CD4-positive, alpha-beta T cell (primary cell): ENCODE results near the gene DCHS1. TPM values are rescaled to one million over a fixed set of nuclear protein-coding genes. Genes with fewer than 3 reads are reported as not detected.

ENCODE experiments used
- ATAC-seq: fragments of 200-7000 bp; cut with Tn5 transposase; one replicate; pipeline ENCODE4 v1.10.0; 2022; ENCODE audit warnings: mild to moderate bottlenecking; ENCODE audit not compliant: poor library complexity
- CTCF ChIA-PET: fragments of 350-600 bp; sonication (Branson Sonifier 250); formaldehyde crosslinking; loops from one replicate; lab custom pipeline; 2021; ENCODE audit warnings: antibody characterized with exemption, inconsistent platforms; lab: Charles Lee
- POLR2A ChIA-PET: fragments of 350-600 bp; sonication (Branson Sonifier 250); formaldehyde crosslinking; loops from one replicate; lab custom pipeline; 2021; ENCODE audit warnings: antibody characterized with exemption, inconsistent platforms; lab: Charles Lee
- DNase-seq, 14 experiments: peaks; one replicate each; pipeline ENCODE4 v3.0.0-alpha.2; 2013 to 2020; ENCODE audit warnings: mixed read lengths in 2 of 14
- H3K27ac ChIP-seq, 2 donors: one replicate each; pipeline versions ENCODE4 v1.5.1 to v1.7.0; 2013; ENCODE audit warnings: low read length in 2 of 2, low read depth in 1 of 2, mild to moderate bottlenecking in 1 of 2
- H3K27me3 ChIP-seq, 2 experiments: 1 replicate in 1 of 2; 2 replicates in 1 of 2; pipeline versions ENCODE4 v1.6.1 to v1.7.0; 2013; ENCODE audit warnings: low read length in 2 of 2, control low read depth in 1 of 2, mild to moderate bottlenecking in 1 of 2, moderate library complexity in 1 of 2; ENCODE audit not compliant: insufficient read depth in 2 of 2, control insufficient read depth in 1 of 2
- H3K36me3 ChIP-seq: one replicate; pipeline ENCODE4 v1.6.1; 2013; ENCODE audit warnings: low read length, control low read depth; ENCODE audit not compliant: insufficient read depth
- H3K4me1 ChIP-seq: one replicate; pipeline ENCODE4 v1.6.1; 2013; ENCODE audit warnings: low read length, control low read depth; ENCODE audit not compliant: insufficient read depth
- H3K4me3 ChIP-seq: one replicate; pipeline ENCODE4 v1.5.1; 2013; ENCODE audit warnings: mild to moderate bottlenecking, low read length, moderate library complexity
- H3K9me3 ChIP-seq, 2 experiments: 1 replicate in 1 of 2; 2 replicates in 1 of 2; pipeline versions ENCODE4 v1.6.1 to v1.7.0; 2013; ENCODE audit warnings: low read length in 2 of 2, mild to moderate bottlenecking in 2 of 2, control low read depth in 1 of 2, moderate library complexity in 1 of 2; ENCODE audit not compliant: control insufficient read depth in 1 of 2, insufficient read depth in 1 of 2
- H3K27ac Mint-ChIP-seq: one replicate; pipeline ENCODE4 v1.8.0; 2020; ENCODE audit warnings: mixed read lengths
- H3K27me3 Mint-ChIP-seq: one replicate; pipeline ENCODE4 v1.8.0; 2021; ENCODE audit warnings: mixed read lengths
- H3K36me3 Mint-ChIP-seq: one replicate; pipeline ENCODE4 v1.8.0; 2021; ENCODE audit warnings: low read depth, mixed read lengths
- H3K4me1 Mint-ChIP-seq: one replicate; pipeline ENCODE4 v1.8.0; 2021; ENCODE audit warnings: low read depth, mixed read lengths
- H3K4me3 Mint-ChIP-seq: one replicate; pipeline ENCODE4 v1.8.0; 2020; ENCODE audit warnings: mild to moderate bottlenecking, mixed read lengths
- H3K9me3 Mint-ChIP-seq: one replicate; pipeline ENCODE4 v1.8.0; 2020; ENCODE audit warnings: mixed read lengths
- CTCF ChIP-seq: fragments of 200-600 bp; IDR thresholded peaks from one replicate; pipeline ENCODE4 v1.8.0; 2022; ENCODE audit warnings: antibody characterized with exemption, mild to moderate bottlenecking
- intact Hi-C, 2 experiments: fragments of 100-400 bp; cut with DNase I in 1 of 2; cut with micrococcal nuclease in 1 of 2; formaldehyde crosslinking; loops; one replicate each; pipeline versions ENCODE4 v1.15.1 to v1.9.0; 2023 to 2025; cut with DNase I, micrococcal nuclease
- total RNA-seq, 174 experiments: library from RNA in 2 of 174; stranded (reverse) in 2 of 174; gene quantifications; one replicate each; pipeline ENCODE4 v1.2.3 and lab custom pipeline; 2021 to 2026

Gene DCHS1
- total RNA-seq, 2 experiments from 2014 or later = 9.7 TPM

GRCh38 chr11:6572215-6572614 is 83.4 kb downstream of the DCHS1 start:
- no peak for TF ChIP-seq CTCF
- Mint-ChIP-seq H3K9me3 (no peaks in the 10 kb centered on the region), H3K27ac (no peak overlapping the region), H3K36me3 (peaks cover 25% of the 10 kb centered on the region), H3K4me1 (no peaks in the 10 kb centered on the region), H3K4me3 (no peak overlapping the region), H3K27me3 (no peaks in the 10 kb centered on the region)
- Histone ChIP-seq H3K27ac (no peak overlapping the region), H3K36me3 (peaks cover 5% of the 10 kb centered on the region), H3K27me3 (no peaks in the 10 kb centered on the region), H3K4me3 (no peak overlapping the region), H3K4me1 (no peaks in the 10 kb centered on the region), H3K9me3 (peaks cover 0 to 13% of the 10 kb centered on the region in 2 experiments)
- DNase-seq (no peak), ATAC-seq (no peak)
- CTCF ChIA-PET = no interaction called here
- POLR2A ChIA-PET = no interaction called here
- intact Hi-C loops = no loop called here

DNA sequence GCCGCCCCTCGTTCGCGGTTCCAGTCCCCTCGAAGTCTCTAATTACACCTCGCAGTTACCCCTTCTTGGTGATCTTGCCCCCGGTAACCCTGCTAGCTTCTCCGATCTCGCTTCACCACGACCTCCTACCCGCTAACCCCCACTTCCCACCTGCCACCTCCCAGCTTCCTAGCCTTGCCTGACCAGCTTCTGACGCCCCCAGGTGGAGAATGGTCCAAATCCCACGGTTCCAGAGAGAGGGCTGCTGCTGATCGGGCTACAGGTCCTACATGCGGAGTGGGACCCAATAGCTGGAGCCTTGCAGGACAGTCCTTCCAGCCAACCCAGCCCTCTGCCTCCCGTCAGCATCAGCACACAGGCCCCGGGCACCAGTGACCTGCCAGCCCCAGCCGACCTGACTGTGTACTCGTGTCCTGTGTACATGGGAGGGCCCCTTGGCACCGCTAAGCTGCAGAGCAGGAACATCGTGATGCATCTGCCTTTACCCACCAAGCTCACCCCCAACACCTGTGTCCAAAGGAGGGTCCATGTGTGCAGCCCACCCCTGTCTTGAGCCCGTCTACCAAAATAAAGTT is 84.1 kb downstream of the DCHS1 start:
- no peak for DNase-seq
- Mint-ChIP-seq H3K36me3 (peaks cover 25% of the 10 kb centered on the region), H3K27ac (no peak overlapping the region), H3K4me1 (no peaks in the 10 kb centered on the region), H3K9me3 (no peaks in the 10 kb centered on the region), H3K4me3 (no peak overlapping the region), H3K27me3 (no peaks in the 10 kb centered on the region)
- Histone ChIP-seq H3K27ac (no peak overlapping the region), H3K4me1 (no peaks in the 10 kb centered on the region), H3K27me3 (no peaks in the 10 kb centered on the region), H3K4me3 (no peak overlapping the region), H3K9me3 (peaks cover 0 to 13% of the 10 kb centered on the region in 2 experiments), H3K36me3 (peaks cover 10% of the 10 kb centered on the region)
- ChIA-PET CTCF (no interaction called here), POLR2A (no interaction called here)
- no peak for TF ChIP-seq CTCF
- intact Hi-C loops = no loop called here
- ATAC-seq = no peak

Other genes with a start within 250 kb of the DCHS1 start
- gene APBB1, start 236.7 kb downstream of the DCHS1 start, total RNA-seq = 100 to 1,000 TPM; 182 to 184 TPM
- gene HPX, start 214.8 kb downstream of the DCHS1 start, total RNA-seq = under 1 TPM; 0.52 to 0.87 TPM
- 10 to 100 TPM; 16.4 to 16.6 TPM for gene TRIM3, start 181.9 kb downstream of the DCHS1 start, total RNA-seq
- gene ARFIP2, start 174.5 kb downstream of the DCHS1 start, total RNA-seq = 10 to 100 TPM; 78.1 to 80.5 TPM
- gene TIMM10B, start 174.3 kb downstream of the DCHS1 start, total RNA-seq = 10 to 100 TPM; 68.5 to 68.6 TPM
- gene DNHD1, start 158.5 kb downstream of the DCHS1 start, total RNA-seq = 10 to 100 TPM; 44.1 to 46.8 TPM
- gene RRP8, start 52.2 kb downstream of the DCHS1 start, total RNA-seq = 10 to 100 TPM; 25.7 to 27.3 TPM
- gene ILK, start 52.0 kb downstream of the DCHS1 start, total RNA-seq = 10 to 100 TPM; 19.2 to 21.0 TPM
- gene TAF10, start 43.6 kb downstream of the DCHS1 start, total RNA-seq = 100 to 1,000 TPM; 154 to 164 TPM
- gene TPP1, start 36.4 kb downstream of the DCHS1 start, total RNA-seq = 10 to 100 TPM; 29.7 to 34.4 TPM
- 10 to 100 TPM; 12.3 to 14.2 TPM for gene MRPL17, start 27.5 kb upstream of the DCHS1 start, total RNA-seq
- under 1 TPM in 1 of 2 experiments, not detected in 1; 0.06 TPM for gene OR2AG2, start 116.2 kb upstream of the DCHS1 start, total RNA-seq
- not detected for gene OR2AG1, start 127.2 kb upstream of the DCHS1 start, total RNA-seq
- not detected for gene OR6A2, start 143.9 kb upstream of the DCHS1 start, total RNA-seq
- not detected for gene OR10A5, start 189.9 kb upstream of the DCHS1 start, total RNA-seq
- not detected for gene OR10A2, start 207.2 kb upstream of the DCHS1 start, total RNA-seq
- gene OR10A4, start 220.8 kb upstream of the DCHS1 start, total RNA-seq = not detected
- gene OR2D2, start 236.7 kb upstream of the DCHS1 start, total RNA-seq = not detected